Hypothalamus (tissue), 51 donors: Measurements from ENCODE around the gene NTRK3.

Source experiments
- DNase-seq, 51 donors: peaks; one replicate each; lab custom pipeline; 2025; lab: John Stamatoyannopoulos, UW

The NTRK3 gene

GRCh38 chr15:88013111-88013510 lies 243.4 kb downstream of the NTRK3 start:
- DNase-seq, result no peak

- no peak for DNase-seq
Measured at GRCh38 chr15:88012688-88013087, 243.9 kb downstream of the NTRK3 start.

DNA sequence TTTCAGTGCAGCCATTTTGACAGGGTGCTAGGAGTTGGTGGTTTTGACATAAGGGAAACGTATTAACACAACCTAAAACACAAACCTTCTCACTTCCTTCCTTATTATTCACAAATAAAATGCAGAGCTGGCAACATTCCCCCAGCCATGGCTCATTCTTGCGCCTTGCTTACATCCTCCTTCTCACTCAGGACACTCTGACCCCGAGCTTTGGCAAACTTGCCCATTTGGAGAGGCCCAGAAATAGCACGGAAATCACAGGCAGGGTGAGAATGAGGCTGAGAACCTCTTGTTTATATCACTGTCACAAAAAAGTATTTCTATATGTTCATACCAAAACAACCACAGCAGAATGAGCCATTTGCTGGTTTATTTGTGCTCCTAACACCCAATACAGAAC lies 244.3 kb downstream of the NTRK3 start:
- no peak for DNase-seq

- no peak for DNase-seq
Measured at GRCh38 chr15:88011533-88011932, 245.0 kb downstream of the NTRK3 start.

GRCh38 chr15:88006146-88006545 lies 250.4 kb downstream of the NTRK3 start:
- peak in 1 of 51 donors; percentile 37 for DNase-seq

DNA sequence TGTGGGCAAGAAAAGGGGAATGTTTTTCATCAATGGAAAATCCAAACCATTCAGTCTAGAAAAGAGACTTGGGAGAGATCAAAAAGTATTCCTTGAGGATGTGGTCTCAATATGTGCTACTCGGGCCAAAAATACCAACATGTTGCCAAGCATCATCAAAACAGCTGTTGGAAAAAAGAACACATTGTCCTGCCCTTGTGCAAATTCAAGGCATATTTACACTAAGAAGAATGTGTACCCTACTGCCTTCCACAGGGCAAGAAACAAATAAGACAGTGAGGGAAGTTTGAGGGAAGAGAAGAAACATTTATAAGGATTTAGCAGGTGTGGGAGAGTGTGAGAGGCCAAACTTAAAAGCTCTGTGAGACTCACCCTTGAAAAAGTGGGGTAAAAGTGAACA lies 252.1 kb downstream of the NTRK3 start:
- DNase-seq, result no peak

GRCh38 chr15:88003541-88004327 lies 252.8 kb downstream of the NTRK3 start:
- DNase-seq, result no peak

- no peak for DNase-seq
Measured at GRCh38 chr15:88002706-88003105, 253.8 kb downstream of the NTRK3 start.

DNA sequence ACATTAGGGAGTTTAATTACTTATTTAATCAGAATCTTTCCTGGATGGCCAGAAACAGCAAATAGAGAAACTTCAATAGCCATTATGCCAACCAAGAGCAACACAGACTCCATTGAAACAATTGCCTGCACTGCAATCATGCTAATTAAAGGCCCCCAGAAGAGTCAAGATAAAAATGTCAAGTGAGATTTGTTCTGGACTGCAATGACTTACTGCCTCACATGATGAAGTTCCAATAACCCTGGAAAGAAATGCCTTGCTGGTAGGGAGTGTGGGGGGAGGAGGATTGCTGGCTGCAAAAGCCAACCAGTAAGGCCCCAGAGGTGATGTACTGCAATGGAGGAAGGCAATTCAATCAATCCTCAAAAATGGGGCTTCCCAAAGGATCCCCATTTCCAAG lies 257.9 kb downstream of the NTRK3 start:
- DNase-seq, result no peak

GRCh38 chr15:87986776-87987175 lies 269.8 kb downstream of the NTRK3 start:
- DNase-seq, result no peak

DNA sequence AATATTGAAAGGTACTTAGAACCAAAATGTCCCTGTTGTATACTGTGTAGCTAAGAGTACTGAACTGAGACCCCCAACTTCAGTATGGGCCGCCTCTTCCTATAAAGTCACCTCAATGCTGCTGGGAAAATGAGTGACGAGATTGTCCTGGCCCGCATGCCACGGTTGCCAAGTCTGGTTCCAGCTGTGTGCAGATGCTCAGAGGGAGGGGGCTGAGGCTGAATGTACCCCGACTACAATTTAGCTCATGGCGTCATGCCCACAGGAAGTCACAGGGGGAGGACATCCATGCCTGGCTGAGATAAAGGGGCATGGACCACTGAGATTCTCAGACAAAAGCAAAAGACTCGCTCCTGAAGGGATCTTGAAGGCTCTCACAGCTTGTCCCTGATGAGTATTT lies 271.1 kb downstream of the NTRK3 start:
- DNase-seq, result no peak

DNA sequence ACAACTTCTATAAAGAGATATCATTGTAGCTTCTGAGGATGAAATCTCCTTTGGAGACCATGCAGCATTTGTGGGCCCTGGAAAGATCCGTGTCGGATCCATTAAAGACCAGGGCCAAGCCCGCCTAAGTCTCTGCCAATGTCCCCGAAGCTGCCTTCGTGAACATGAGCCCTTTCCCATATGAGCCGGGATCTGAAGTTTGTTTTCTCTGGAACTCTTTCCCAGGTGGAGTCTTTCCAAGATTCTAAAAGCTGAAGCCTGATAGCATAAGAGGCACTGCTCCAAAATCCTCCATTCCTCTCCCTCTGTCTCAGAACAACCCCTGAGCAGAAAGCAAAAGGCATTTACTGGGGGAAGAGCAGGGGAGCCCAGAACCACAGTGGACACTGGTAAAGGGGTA lies 274.6 kb downstream of the NTRK3 start:
- no peak for DNase-seq

- DNase-seq, result no peak
Measured at GRCh38 chr15:87977907-87978306, 278.6 kb downstream of the NTRK3 start.

DNA sequence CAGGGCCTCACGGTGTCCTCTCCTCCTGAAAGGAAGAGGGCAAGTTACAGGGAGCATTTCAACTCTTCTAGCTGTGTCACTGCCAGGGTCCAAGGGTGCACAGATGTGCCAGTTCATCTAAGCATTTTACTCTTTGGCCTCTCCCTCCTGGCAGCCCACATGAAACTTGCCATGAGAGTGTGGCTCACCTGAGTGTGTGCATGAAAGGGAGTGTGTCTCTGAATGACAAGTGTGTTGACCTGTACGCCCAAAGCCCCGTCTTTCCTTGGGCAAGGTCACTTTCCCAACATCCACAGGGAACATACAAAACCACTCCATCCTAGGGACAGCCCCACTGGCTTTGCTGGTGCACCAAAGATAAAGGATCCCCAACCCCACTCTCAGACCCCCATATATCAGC lies 280.0 kb downstream of the NTRK3 start:
- DNase-seq, result no peak

DNA sequence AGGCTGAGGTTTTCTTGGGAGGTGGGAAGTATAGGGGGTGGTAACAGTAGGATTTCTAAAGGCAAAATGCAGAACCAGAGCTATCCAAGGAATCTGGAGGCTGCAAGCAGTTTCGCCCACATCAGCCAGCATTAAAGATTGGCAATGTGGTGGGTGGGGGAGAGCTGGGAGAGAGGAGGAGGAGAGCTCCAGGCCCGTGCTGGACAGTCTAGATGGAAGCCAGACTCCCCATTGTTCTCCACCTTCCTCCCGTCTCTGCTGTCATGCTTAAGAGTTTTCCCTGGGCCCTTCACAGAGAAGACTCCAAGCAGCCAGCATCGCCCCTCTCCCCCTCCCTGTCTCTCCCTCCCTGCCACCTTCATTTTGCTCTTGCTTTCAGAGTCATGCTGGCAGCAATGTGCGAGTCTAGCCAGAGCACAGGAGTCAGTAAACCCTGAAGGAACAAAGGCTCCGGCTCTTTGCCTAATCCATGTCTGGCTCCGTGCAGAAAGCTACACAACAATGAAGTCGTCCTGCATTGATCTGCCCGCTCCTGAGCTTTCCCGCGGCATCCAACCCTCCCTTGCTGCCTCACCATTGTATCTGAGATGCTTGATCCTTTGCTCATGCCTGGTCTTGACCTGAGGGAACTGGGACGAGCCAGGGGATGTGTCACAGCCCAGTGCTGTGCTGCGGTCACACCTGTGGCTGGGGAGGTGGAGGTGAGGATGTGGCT lies 282.9 kb downstream of the NTRK3 start:
- peak in 3 of 51 donors; percentile 7 to 51 (median 47) for DNase-seq

DNA sequence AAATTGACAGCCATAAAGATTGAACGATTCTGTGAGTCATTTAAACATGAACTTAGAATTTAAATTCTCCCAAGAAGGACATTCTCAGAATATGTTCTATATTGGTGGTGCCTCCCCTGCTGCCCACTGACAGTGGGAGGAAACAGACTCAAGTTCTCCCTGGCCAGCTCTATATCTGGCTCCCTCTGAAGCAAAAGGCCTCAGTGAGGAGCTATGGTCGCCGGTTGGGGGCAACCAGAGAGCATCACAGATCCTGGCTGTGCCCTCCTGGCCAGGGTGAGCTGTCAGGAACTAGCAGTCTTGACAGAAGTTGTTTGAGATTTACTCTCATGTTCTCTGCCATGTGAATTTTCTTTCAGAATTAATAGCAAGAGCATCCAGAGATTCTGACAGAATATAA lies 285.5 kb downstream of the NTRK3 start:
- no peak for DNase-seq

GRCh38 chr15:87967951-87968350 lies 288.6 kb downstream of the NTRK3 start:
- no peak for DNase-seq

DNA sequence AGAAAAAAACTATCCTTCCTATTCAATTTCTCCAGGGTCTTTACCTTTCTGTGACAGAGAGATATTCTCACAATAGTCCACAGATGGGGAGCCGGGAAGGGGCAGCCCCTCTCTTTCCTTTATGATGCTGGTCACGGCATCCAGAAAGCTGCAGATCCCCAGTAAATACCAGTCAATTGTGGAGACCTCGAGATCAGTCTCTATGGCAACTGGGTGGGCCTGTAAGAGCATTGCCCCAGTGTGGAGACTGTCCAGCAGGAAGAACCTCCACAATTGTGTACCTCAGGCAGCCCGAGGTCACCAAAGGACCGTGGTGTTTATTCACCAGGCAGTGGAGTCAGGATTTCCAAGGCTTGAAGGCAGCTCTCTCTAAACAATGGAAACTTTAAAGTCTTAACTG lies 291.2 kb downstream of the NTRK3 start:
- no peak for DNase-seq

GRCh38 chr15:87962428-87962827 lies 294.1 kb downstream of the NTRK3 start:
- no peak for DNase-seq

- DNase-seq, result no peak
Measured at GRCh38 chr15:87961851-87962420, 294.6 kb downstream of the NTRK3 start.

- DNase-seq, result no peak
Measured at GRCh38 chr15:87959662-87960061, 296.9 kb downstream of the NTRK3 start.

DNA sequence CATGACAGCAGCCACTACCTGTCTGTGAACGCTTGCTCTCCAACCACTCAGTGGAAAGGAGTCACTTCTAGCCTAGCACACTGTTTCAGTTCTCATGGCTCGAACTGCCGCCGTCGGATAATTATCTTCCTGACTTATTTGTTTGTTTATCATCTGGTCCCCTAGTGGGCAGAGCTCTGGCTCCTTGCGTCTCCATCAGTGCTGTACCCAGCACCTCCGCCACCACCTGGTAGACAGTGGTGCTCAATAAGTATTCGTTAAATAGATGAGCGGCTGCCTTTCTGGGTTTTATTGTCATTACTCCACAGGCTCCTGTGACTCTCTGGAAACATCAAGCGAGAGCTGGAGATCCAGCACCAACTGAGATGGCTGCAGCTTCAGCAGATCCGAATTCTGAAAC lies 297.5 kb downstream of the NTRK3 start:
- DNase-seq, result no peak
